Mammary epithelial cell (primary cell): Measurements from ENCODE around the gene SPATA21.

Source experiments
- CTCF ChIP-seq, 2 donors: IDR thresholded peaks in 1 of 2; conservative IDR thresholded peaks in 1 of 2; 2 replicates each; pipeline ENCODE4 v1.5.1; 2011 to 2012; ENCODE audit warnings: inconsistent platforms in 2 of 2, low read length in 2 of 2, mild to moderate bottlenecking in 2 of 2, control low read depth in 1 of 2, low read depth in 1 of 2; ENCODE audit not compliant: insufficient read depth in 1 of 2; ENCODE audit errors: extremely low read depth in 1 of 2
- EZH2 ChIP-seq: IDR thresholded peaks from 2 replicates; pipeline ENCODE4 v1.6.1; 2012; ENCODE audit warnings: low read length, inconsistent platforms, borderline replicate concordance

DNA sequence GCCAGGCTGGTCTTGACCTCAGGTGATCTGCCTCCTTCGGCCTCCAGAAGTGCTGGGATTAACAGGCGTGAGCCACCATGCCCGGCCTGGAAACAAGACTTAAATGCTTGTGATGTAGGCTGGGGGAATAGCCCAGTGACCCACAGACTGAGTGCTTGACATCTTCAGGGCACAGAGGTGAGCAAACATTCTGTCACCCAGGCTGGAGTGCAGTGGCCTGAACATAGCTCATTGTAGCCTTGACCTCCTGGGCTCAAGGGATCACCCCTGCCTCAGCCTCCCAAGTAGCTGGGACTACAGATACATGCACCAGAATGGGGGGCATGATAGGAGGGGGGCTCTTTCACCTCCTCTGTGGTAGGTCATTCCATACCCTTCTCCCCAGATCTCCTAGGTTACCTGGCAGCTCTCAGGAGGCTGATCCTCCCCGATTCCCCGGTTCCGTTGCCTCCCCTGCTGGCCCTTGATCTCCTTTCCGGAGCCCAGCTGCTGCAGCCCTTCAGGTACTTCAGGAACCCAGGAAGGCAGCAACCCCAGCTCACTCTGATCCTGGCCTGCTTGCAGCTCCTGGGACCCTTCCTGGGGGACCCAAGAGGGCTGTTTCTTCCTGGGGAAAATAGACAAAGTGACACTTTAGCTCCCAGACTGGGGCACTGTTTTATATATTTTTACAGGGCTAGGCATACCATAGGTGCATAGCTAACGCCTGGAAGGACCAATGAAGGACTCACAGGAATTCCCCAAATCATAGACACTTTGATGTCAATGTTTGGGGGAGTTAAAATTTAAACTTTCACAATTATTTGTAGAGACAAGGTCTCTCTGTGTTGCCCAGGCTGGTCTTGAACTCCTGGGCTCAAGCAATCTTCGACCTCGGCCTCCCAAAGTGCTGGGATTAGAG is 11.8 kb downstream of the SPATA21 start:
- TF ChIP-seq CTCF (conservative IDR thresholded peaks at IDR 0.05 in 1 of 2, IDR thresholded peaks at IDR 0.05 in 1 of 2; ENCODE audit: extremely low read depth in 1 of 2, insufficient read depth in 1 of 2, low read depth in 1 of 2, low read length in 2 of 2) (no peak), EZH2 (no peak)
